HepG2 (cell line): ENCODE measurements around the gene ADIPOR2.

ENCODE experiments used
- CTCF ChIP-seq: sonication (generic); formaldehyde crosslinking; IDR thresholded peaks from 2 replicates; pipeline ENCODE4 v1.5.0; 2020; ENCODE audit warnings: mild to moderate bottlenecking, missing genetic modification reagents, moderate library complexity
- HDAC6 ChIP-seq: fragments of 200-600 bp; sonication (generic); IDR thresholded peaks from 2 replicates; pipeline ENCODE4 v1.7.0; 2017; ENCODE audit warnings: mild to moderate bottlenecking, antibody characterized with exemption, low read length, low read depth
- IRF9 ChIP-seq: sonication (generic); formaldehyde crosslinking; IDR thresholded peaks from 2 replicates; pipeline ENCODE4 v1.8.0; 2022; ENCODE audit warnings: missing genetic modification reagents, mild to moderate bottlenecking, borderline replicate concordance
- NFRKB ChIP-seq: fragments of 450-650 bp; IDR thresholded peaks from 2 replicates; pipeline ENCODE4 v1.6.1; 2017
- ZBTB33 ChIP-seq: sonication (generic); formaldehyde crosslinking; IDR thresholded peaks from 2 replicates; pipeline ENCODE4 v1.4.0; 2020; ENCODE audit warnings: missing genetic modification reagents
- ZBTB8A ChIP-seq: sonication (generic); formaldehyde crosslinking; IDR thresholded peaks from 2 replicates; pipeline ENCODE4 v1.4.0; 2020; ENCODE audit warnings: mild to moderate bottlenecking, low read depth, missing genetic modification reagents, borderline replicate concordance
- ZNF263 ChIP-seq: sonication (generic); formaldehyde crosslinking; IDR thresholded peaks from 2 replicates; pipeline ENCODE4 v1.4.0; 2020; ENCODE audit warnings: missing genetic modification reagents
- ZNF274 ChIP-seq: sonication (generic); formaldehyde crosslinking; IDR thresholded peaks from 2 replicates; pipeline ENCODE4 v1.5.1; 2020; ENCODE audit warnings: mild to moderate bottlenecking, missing genetic modification reagents
- ZNF292 ChIP-seq: sonication (generic); formaldehyde crosslinking; IDR thresholded peaks from 2 replicates; pipeline ENCODE4 v1.8.1; 2022; ENCODE audit warnings: mild to moderate bottlenecking, low read depth, missing genetic modification reagents, borderline replicate concordance
- TF ChIP-seq, protein P1 (sequence below): sonication (generic); formaldehyde crosslinking; IDR thresholded peaks from 2 replicates; pipeline ENCODE4 v1.5.1; 2020; ENCODE audit warnings: missing genetic modification reagents, mild to moderate bottlenecking, borderline replicate concordance

- TF ChIP-seq ZBTB33 (CRISPR knock-in tag) (no peak), ZBTB8A (CRISPR knock-in tag) (no peak), ZNF292 (CRISPR knock-in tag) (no peak), IRF9 (CRISPR knock-in tag) (no peak), HDAC6 (no peak), CTCF (CRISPR knock-in tag) (no peak), ZNF274 (CRISPR knock-in tag) (no peak), NFRKB (no peak), ZNF263 (no peak)
- TF ChIP-seq, protein P1, sequence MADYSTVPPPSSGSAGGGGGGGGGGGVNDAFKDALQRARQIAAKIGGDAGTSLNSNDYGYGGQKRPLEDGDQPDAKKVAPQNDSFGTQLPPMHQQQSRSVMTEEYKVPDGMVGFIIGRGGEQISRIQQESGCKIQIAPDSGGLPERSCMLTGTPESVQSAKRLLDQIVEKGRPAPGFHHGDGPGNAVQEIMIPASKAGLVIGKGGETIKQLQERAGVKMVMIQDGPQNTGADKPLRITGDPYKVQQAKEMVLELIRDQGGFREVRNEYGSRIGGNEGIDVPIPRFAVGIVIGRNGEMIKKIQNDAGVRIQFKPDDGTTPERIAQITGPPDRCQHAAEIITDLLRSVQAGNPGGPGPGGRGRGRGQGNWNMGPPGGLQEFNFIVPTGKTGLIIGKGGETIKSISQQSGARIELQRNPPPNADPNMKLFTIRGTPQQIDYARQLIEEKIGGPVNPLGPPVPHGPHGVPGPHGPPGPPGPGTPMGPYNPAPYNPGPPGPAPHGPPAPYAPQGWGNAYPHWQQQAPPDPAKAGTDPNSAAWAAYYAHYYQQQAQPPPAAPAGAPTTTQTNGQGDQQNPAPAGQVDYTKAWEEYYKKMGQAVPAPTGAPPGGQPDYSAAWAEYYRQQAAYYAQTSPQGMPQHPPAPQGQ: no peak
Measured at GRCh38 chr12:1719139-1719538, 28.3 kb downstream of the ADIPOR2 start.
